HG03520 (cell line): ENCODE measurements around the gene UCN2.
"Not testable (repeated sequence)": the region's sequence is repeated elsewhere in the genome, so short reads cannot be mapped to it uniquely, and the experiment has no call there.

Experiments
- ATAC-seq: cut with Tn5 transposase; IDR thresholded peaks from one replicate; pipeline ENCODE4 v1.9.1; 2021; ENCODE audit warnings: mild to moderate bottlenecking, moderate library complexity; ENCODE audit not compliant: unreplicated experiment

The UCN2 gene

DNA sequence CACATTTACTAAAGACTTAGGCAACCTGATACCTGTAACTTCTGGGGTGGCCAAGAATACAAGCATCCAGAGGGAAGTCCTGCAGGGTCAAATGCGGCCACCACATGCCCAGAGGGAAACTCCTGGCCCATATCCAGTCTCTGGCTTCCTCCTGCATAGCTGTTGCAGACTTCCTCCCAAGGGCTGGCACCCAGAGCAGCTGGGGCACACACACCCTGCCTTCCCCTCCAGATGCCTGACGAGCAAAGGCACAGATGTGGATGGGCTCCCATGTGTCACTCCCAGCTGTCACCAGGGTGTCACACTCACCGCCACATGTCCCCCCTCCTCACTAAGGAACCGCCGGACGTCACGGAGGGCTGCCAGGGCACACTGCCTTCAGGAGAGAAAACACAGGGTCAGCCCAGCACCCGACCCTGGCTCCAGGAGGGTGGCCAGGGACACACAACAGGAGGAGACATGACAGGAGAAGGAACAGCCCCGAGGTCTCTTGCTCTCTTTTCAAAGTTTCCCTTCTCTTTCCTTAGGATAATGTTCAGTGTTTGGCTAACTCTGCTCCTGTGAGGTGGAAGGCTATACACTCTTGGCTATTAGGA is 20.2 kb downstream of the UCN2 start:
- no peak for ATAC-seq

DNA sequence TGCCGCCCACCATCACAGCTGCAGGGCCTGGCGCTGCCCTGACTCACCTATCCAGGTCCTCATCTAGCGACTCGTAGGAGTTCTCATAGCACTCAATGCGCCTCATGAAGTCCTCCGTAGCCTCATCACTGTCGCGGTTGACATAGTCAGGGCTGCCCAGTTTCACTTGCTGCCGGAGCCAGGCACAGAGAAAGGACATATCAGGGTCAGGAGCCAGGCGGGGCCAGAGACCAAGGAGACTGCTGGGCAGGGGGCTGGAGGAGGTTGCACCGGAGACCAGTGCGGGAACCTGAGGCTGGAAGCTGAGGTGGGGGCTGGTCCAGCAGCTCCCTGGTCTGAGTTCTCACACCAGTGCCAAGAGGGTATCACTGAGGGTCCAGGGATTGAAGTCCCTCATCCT is 25.1 kb downstream of the UCN2 start:
- ATAC-seq, result no peak

- ATAC-seq, result no peak
Measured at GRCh38 chr3:48536785-48537184, 26.8 kb downstream of the UCN2 start.

GRCh38 chr3:48536116-48536515 is 27.5 kb downstream of the UCN2 start:
- ATAC-seq, result no peak

- ATAC-seq, result no peak
Measured at GRCh38 chr3:48535578-48535977, 28.0 kb downstream of the UCN2 start.

- ATAC-seq, result no peak
Measured at GRCh38 chr3:48532977-48533337, 30.6 kb downstream of the UCN2 start.

GRCh38 chr3:48532271-48532976 is 31.2 kb downstream of the UCN2 start:
- ATAC-seq, result no peak

- ATAC-seq, result not testable (repeated sequence)
Measured at GRCh38 chr3:48530701-48531100, 32.9 kb downstream of the UCN2 start.

DNA sequence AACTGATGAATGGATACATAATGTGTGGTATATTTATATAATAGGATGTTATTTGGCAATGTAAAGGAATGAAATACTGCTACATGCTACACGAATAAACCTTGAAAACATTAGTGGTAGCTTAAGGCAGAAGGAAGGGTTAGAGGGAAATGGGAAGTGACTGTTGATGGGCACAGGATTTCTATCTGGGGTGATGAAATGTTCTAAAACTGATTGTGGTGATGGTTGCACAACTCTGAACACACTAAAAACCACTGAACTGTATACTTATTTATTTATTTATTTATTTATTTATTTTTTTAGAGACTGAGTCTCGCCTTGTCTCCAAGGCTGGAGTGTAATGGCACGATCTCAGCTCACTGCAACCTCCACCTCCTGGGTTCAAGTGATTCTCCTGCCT is 34.8 kb downstream of the UCN2 start:
- ATAC-seq, result no peak

DNA sequence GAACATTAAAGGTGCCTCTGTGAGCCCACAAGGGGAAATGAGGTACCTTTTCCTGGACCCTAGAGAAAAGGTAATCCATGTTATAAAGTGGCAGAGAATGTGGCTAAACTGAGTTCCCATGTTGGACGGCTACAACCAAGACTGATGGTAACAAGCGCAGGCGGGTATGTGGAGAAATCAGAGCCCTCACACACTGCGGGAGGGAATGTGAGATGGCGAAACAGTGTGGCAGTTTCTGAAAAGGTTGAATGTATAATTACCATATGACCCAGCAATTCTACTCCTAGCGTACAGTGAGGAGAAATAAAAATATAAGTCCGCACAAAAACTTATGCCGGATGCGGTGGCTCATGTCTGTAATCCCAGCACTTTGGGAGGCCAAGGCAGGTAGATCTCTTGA is 35.5 kb downstream of the UCN2 start:
- no peak for ATAC-seq

DNA sequence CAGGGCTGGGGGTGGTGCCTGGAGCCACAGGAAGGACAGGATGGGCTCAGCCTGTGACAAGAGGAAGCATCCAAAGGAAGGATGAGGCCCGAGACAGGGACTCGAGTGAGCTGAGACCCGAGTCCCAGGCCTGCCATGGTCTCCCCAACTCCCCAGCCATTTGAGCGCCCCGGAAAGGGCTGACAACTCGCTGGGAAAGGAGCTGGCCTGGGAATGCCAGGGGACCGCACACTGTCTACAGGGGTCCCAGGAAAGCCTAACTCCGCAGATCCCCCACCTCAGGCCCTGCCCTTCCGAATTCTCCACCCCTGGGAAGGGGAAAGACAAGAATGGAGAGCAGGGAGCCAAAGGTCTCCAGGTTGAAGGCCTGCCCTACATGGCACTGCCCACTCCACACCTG is 38.6 kb downstream of the UCN2 start:
- no peak for ATAC-seq

DNA sequence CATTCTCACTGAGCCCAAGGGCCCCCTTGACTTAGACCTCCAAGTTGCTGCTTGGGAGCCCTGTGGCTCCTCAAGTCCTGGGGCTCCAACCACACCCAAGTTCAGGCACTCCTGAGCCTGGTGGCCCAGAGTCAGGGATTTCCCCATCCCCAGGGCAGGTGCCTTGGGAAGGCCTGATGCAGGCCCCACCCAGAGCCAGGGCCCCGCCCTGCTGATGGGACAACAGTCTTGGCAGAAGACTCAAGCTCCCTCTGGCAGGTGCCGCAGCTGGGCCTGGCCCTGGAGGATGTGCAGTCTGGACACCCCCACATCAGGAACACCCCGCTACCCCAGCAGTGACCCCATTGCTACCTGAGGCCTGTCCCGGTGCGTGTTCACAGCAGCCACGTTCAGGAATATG is 41.9 kb downstream of the UCN2 start:
- ATAC-seq, result no peak

GRCh38 chr3:48519277-48519643 is 44.3 kb downstream of the UCN2 start:
- no peak for ATAC-seq

DNA sequence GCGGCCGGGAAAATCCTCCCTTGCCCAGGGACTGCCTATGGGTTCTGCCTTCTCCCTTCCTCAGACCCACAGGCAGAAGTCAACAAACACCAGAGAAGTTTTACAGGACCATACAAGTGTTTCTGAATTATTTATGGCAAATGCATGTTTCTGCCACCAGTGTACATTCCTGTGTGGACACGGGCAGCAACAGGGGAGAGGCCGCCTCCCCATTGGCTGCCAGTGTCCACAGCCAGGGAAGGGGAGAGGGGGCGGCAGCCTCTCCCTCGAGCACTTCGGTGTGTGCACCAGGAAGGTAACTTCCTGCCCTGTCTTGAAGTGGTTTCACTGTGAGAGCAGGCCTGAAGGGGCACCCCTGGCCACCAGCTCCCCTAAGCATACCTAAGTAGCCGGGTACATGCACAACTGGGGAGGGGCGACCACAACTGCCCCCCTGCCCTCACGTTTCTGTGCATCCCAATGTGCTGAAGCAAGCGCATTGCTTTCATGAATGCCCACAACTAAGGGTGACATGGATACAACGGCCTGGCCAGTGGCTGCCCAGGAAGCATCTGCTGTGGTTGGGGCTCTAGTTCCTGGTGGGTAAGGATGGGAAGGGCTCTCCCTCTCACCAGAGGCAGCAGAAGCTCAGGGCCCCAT is 44.8 kb downstream of the UCN2 start:
- ATAC-seq, result no peak

DNA sequence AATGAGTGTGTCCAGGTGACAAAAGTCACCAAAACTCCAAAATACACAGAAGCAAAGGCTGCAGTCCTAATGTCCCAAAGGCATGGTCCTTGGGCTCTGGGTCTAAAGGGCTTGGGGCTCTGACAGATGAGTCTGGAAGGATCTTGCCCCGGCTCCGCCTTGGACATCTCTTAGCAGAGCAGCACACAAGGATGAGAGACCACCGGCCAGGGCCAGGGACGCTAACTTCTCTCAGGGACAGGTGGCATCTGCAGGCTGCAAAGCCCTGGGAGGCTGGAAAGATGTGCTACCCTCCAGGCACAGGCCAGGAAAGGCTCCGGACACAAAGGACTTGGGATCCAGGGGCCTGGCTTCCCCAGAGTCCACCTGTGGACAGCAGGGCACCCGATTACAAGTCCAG is 45.5 kb downstream of the UCN2 start:
- ATAC-seq, result no peak

DNA sequence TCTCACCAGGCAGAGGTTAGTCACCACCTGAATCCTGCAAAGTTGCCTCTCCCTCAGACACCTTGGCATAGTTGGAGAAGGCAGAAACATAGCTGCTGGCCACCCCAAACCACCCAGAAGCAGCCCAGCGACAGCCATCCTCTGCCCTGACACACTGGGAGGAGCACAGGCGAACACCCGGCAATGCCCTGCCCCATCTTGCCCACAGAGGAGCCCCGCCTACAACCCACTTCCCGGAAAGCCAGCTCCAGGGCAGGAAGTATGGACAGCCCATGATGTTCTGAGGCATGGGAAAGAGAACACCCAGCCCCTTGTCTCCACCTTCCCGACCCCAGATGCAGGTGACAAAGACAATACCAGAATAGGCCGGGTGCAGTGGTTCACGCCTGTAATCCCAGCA is 47.0 kb downstream of the UCN2 start:
- ATAC-seq, result no peak

- ATAC-seq, result no peak
Measured at GRCh38 chr3:48514431-48515227, 49.0 kb downstream of the UCN2 start.
